NB4 (cell line): ENCODE results near the gene PATJ.
A peak's percentile ranks its signal among the peaks of the same experiment; 100 is the strongest.

Experiments
- DNase-seq: peaks from one replicate; pipeline ENCODE4 v3.0.0; 2010; ENCODE audit warnings: low read depth
- H3K4me3 ChIP-seq: one replicate; pipeline ENCODE4 v1.5.1; 2011; ENCODE audit warnings: mild to moderate bottlenecking, low read depth, low read length, moderate library complexity
- CTCF ChIP-seq: IDR thresholded peaks from one replicate; pipeline ENCODE4 v1.5.1; 2012; ENCODE audit warnings: low read depth, low read length
- MAX ChIP-seq: IDR thresholded peaks from 2 replicates; pipeline ENCODE4 v1.6.1; 2011; ENCODE audit warnings: low read depth, low read length
- MYC ChIP-seq: IDR thresholded peaks from 2 replicates; pipeline ENCODE4 v1.6.1; 2011; ENCODE audit warnings: low read depth, low read length
- POLR2A ChIP-seq: IDR thresholded peaks from 2 replicates; pipeline ENCODE4 v1.6.1; 2011; ENCODE audit warnings: mild to moderate bottlenecking; ENCODE audit not compliant: insufficient read length; ENCODE audit errors: extremely low read depth

The PATJ gene

GRCh38 chr1:62071695-62072094, 329.4 kb downstream of the PATJ start:
- TF ChIP-seq POLR2A: no peak
- TF ChIP-seq MYC: no peak
- no peak for TF ChIP-seq CTCF
- TF ChIP-seq MAX: no peak
- no peak overlapping the region for H3K4me3 ChIP-seq
- DNase-seq: no peak

DNA sequence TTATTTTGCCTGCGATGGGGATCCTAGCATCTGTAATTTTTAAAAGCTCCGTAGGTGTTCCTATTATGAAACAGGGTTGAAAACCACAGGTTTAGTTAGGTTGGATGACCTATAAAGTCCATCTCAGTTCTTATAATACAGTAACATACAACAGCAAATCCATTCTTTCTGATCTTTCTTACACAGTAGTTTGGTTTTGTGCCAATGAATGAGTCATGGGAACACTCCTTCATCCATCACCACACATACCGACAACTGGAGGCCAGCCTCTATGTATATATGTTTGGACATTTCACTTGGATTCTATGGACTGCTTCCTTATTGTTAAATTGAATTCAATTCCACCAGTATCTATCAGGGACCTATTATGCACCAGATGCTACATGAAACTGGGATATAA, 334.0 kb downstream of the PATJ start:
- no peak for TF ChIP-seq MYC
- H3K4me3 ChIP-seq: no peak overlapping the region
- no peak for DNase-seq

- H3K4me3 ChIP-seq: no peak overlapping the region
- TF ChIP-seq MYC: no peak
- no peak for TF ChIP-seq MAX
- no peak for TF ChIP-seq POLR2A
- TF ChIP-seq CTCF: no peak
- DNase-seq: no peak
Measured at GRCh38 chr1:62077821-62078220, 335.5 kb downstream of the PATJ start.

- peak; percentile 38 for DNase-seq
- no peak overlapping the region for H3K4me3 ChIP-seq
- TF ChIP-seq MAX (no peak), MYC (no peak), CTCF (peak; percentile 86)
Measured at GRCh38 chr1:62082456-62083363, 340.4 kb downstream of the PATJ start.

- no peak overlapping the region for H3K4me3 ChIP-seq
- TF ChIP-seq CTCF (no peak), MAX (no peak), MYC (no peak), POLR2A (no peak)
- DNase-seq: no peak
Measured at GRCh38 chr1:62084310-62084890, 342.1 kb downstream of the PATJ start.

GRCh38 chr1:62088439-62088838, 346.2 kb downstream of the PATJ start:
- DNase-seq: no peak
- no peak overlapping the region for H3K4me3 ChIP-seq
- TF ChIP-seq CTCF (no peak), POLR2A (no peak), MYC (no peak), MAX (no peak)
